GM23248 (cell line): ENCODE measurements around the gene BBIP1.

Experiments used
- EZH2 ChIP-seq: fragments of 200-600 bp; sonication (generic); IDR thresholded peaks from 2 replicates; pipeline ENCODE4 v1.6.1; 2018; ENCODE audit warnings: antibody characterized with exemption, mild to moderate bottlenecking; ENCODE audit not compliant: insufficient read depth, poor library complexity, severe bottlenecking
- EZH2phosphoT487 ChIP-seq: fragments of 200-600 bp; sonication (generic); IDR thresholded peaks from 2 replicates; pipeline ENCODE4 v1.6.1; 2018; ENCODE audit warnings: antibody characterized with exemption, moderate library complexity, mild to moderate bottlenecking, low read depth; ENCODE audit not compliant: insufficient read depth

DNA sequence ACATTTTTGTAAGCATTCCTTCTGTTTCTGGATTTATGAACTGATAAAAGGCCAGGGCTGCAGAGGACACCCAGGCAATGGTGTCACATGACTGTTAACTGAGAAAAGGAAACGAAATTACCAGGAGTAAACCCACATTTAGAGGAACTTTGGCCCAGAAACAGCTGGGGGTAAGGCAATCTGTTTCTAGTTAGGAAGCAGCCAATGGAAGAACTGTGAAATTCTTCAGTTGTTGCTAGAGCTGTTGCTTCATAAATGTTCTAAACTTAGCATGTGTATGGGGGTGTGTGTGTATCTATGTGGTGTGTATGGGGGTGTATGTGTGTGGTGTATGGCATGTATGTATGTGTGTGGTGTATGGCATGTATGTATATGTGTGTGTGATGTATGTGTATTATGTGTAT, 59.0 kb downstream of the BBIP1 start:
- TF ChIP-seq EZH2phosphoT487 (no peak), EZH2 (no peak)
